MM.1S (cell line): ENCODE data around the gene SPTLC3.

Experiments
- DNase-seq: peaks from one replicate; pipeline ENCODE4 v3.0.0-alpha.2; 2015
- H2AFZ ChIP-seq: fragments of 300-600 bp; sonication (generic); 2 replicates; pipeline ENCODE4 v1.6.0; 2016; ENCODE audit warnings: antibody characterized with exemption, low read length
- H3F3A ChIP-seq: fragments of 300-600 bp; sonication (generic); 2 replicates; pipeline ENCODE4 v1.6.1; 2016; ENCODE audit warnings: mild to moderate bottlenecking, antibody characterized with exemption, low read length, moderate library complexity, mixed read lengths; ENCODE audit not compliant: insufficient read depth
- H3K27ac ChIP-seq: fragments of 300-600 bp; sonication (generic); 2 replicates; pipeline ENCODE4 v1.5.1; 2016; ENCODE audit warnings: mild to moderate bottlenecking, low read length
- H3K27me3 ChIP-seq: fragments of 300-600 bp; sonication (generic); replicated peaks from 2 replicates; pipeline ENCODE4 v1.6.0; 2016; ENCODE audit warnings: low read length; ENCODE audit not compliant: insufficient read depth
- H3K36me3 ChIP-seq: fragments of 300-600 bp; sonication (generic); replicated peaks from 2 replicates; pipeline ENCODE4 v1.6.1; 2016; ENCODE audit warnings: mild to moderate bottlenecking, low read length, mixed read lengths; ENCODE audit not compliant: insufficient read depth
- H3K4me1 ChIP-seq: fragments of 300-600 bp; sonication (generic); 2 replicates; pipeline ENCODE4 v1.6.1; 2016; ENCODE audit warnings: low read length, mixed read lengths
- H3K4me2 ChIP-seq: fragments of 300-600 bp; sonication (generic); 2 replicates; pipeline ENCODE4 v1.6.0; 2016; ENCODE audit warnings: low read depth, low read length
- H3K4me3 ChIP-seq: fragments of 300-600 bp; sonication (generic); 2 replicates; pipeline ENCODE4 v1.5.1; 2016; ENCODE audit warnings: low read length, mixed read lengths
- H3K79me2 ChIP-seq: fragments of 300-600 bp; sonication (generic); 2 replicates; pipeline ENCODE4 v1.6.1; 2016; ENCODE audit warnings: mixed run types, low read length, mixed read lengths
- H3K9ac ChIP-seq: fragments of 300-600 bp; sonication (generic); 2 replicates; pipeline ENCODE4 v1.6.1; 2016; ENCODE audit warnings: low read length, mixed read lengths
- H3K9me2 ChIP-seq: fragments of 300-600 bp; sonication (generic); replicated peaks from 2 replicates; pipeline ENCODE4 v1.6.1; 2016; ENCODE audit warnings: mild to moderate bottlenecking, low read length, mixed read lengths; ENCODE audit not compliant: insufficient read depth
- H3K9me3 ChIP-seq: fragments of 300-600 bp; sonication (generic); replicated peaks from 2 replicates; pipeline ENCODE4 v1.6.1; 2016; ENCODE audit warnings: mild to moderate bottlenecking, low read length, mixed read lengths; ENCODE audit not compliant: insufficient read depth
- H4K20me1 ChIP-seq: fragments of 300-600 bp; sonication (generic); 2 replicates; pipeline ENCODE4 v1.6.1; 2016; ENCODE audit warnings: mild to moderate bottlenecking, low read length, moderate library complexity, mixed read lengths; ENCODE audit not compliant: insufficient read depth
- EZH2 ChIP-seq: fragments of 300-600 bp; sonication (generic); optimal IDR thresholded peaks from 2 replicates; pipeline ENCODE3; 2017; ENCODE audit warnings: low read depth, mild to moderate bottlenecking, antibody characterized with exemption, low read length, mixed read lengths
- EZH2phosphoT487 ChIP-seq: fragments of 300-600 bp; sonication (generic); IDR thresholded peaks from 2 replicates; pipeline ENCODE4 v1.6.1; 2018; ENCODE audit warnings: antibody characterized with exemption, low read length
- TF ChIP-seq, protein P1 (sequence below): fragments of 300-600 bp; sonication (generic); IDR thresholded peaks from 2 replicates; pipeline ENCODE4 v1.5.1; 2016; ENCODE audit warnings: antibody characterized with exemption, low read length, mixed read lengths

SPTLC3 gene

DNA sequence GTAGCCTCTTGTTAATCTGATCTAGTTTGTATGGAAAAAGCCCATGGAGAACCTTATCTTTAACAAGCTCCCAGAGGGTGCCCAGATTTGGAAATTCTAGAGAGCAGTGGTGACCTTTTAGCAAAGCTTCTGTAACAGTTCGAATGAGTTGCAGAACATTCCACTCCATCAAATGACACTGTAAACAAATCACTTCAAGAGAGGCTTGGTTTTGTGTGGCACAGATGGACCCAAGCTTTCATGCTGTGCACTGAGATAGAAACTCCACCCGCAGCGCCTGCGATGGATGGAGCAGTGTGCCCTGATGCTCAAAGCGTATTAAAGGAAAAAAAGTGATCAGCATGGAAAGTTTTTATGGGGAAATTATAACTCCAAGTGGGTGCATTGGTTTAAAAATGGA is 157.2 kb downstream of the SPTLC3 start:
- TF ChIP-seq EZH2 = no peak
- Histone ChIP-seq H3K79me2 (no peaks in the 10 kb centered on the region), H3K4me2 (no peak overlapping the region), H3K9me3 (no peaks in the 10 kb centered on the region), H3K9me2 (no peaks in the 10 kb centered on the region), H3K4me1 (no peaks in the 10 kb centered on the region), H3F3A (no peaks in the 10 kb centered on the region), H3K4me3 (no peak overlapping the region), H3K27me3 (no peaks in the 10 kb centered on the region), H3K36me3 (no peaks in the 10 kb centered on the region), H4K20me1 (no peaks in the 10 kb centered on the region), H2AFZ (no peak overlapping the region), H3K9ac (no peak overlapping the region), H3K27ac (no peak overlapping the region)
- no peak for DNase-seq

DNA sequence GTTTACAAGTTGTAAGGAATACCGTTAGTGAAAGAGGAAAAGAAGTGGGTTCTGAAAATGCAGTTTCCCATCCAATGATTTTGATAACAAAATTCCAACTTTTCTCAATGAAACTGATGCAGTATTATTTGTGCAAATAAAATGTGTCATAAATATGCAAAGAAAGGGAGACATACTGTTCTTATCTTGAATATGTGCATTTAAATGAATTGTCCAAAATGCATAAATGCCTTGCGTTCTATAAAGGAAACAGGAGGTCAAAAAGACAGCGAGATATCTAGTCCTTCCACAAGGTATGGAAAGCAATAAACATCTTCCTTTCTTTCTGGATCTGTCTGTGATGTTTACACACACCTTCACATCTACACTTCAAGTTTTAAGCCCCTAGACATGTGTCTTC is 157.7 kb downstream of the SPTLC3 start:
- Histone ChIP-seq H3F3A (no peaks in the 10 kb centered on the region), H3K4me2 (no peak overlapping the region), H3K9me3 (no peaks in the 10 kb centered on the region), H3K9ac (no peak overlapping the region), H3K27me3 (no peaks in the 10 kb centered on the region), H3K4me3 (no peak overlapping the region), H3K4me1 (no peaks in the 10 kb centered on the region), H3K27ac (no peak overlapping the region), H3K9me2 (no peaks in the 10 kb centered on the region), H3K79me2 (no peaks in the 10 kb centered on the region), H3K36me3 (no peaks in the 10 kb centered on the region), H4K20me1 (no peaks in the 10 kb centered on the region), H2AFZ (no peak overlapping the region)
- TF ChIP-seq, protein P1, sequence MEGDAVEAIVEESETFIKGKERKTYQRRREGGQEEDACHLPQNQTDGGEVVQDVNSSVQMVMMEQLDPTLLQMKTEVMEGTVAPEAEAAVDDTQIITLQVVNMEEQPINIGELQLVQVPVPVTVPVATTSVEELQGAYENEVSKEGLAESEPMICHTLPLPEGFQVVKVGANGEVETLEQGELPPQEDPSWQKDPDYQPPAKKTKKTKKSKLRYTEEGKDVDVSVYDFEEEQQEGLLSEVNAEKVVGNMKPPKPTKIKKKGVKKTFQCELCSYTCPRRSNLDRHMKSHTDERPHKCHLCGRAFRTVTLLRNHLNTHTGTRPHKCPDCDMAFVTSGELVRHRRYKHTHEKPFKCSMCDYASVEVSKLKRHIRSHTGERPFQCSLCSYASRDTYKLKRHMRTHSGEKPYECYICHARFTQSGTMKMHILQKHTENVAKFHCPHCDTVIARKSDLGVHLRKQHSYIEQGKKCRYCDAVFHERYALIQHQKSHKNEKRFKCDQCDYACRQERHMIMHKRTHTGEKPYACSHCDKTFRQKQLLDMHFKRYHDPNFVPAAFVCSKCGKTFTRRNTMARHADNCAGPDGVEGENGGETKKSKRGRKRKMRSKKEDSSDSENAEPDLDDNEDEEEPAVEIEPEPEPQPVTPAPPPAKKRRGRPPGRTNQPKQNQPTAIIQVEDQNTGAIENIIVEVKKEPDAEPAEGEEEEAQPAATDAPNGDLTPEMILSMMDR = no peak
- TF ChIP-seq EZH2 (no peak), EZH2phosphoT487 (no peak)
- no peak for DNase-seq

DNA sequence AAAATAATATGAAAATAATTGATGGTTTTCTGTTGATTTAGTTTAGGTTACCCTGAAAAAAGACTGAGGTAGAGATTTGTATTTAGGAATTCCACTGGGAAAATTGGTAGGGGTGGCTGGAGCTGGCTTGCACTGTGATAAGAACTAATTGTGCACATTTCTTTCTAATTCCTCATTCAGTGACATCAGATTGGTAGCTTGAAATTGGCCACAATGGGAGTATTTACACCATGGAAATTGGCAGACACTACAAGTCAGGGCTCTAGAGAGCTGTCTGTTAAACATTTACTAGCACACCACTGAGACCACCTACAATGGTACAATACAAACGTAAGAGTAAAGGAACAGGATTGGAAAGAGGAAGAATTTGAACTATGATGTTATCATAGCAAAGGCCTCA is 160.3 kb downstream of the SPTLC3 start:
- no peaks in the 10 kb centered on the region for H3K9me3 ChIP-seq
- H3K4me3 ChIP-seq = no peak overlapping the region
- no peaks in the 10 kb centered on the region for H4K20me1 ChIP-seq
- H3K79me2 ChIP-seq = no peaks in the 10 kb centered on the region
- H3K4me2 ChIP-seq = no peak overlapping the region
- no peak for DNase-seq
- H3K27me3 ChIP-seq = no peaks in the 10 kb centered on the region
- no peaks in the 10 kb centered on the region for H3K36me3 ChIP-seq
- H3F3A ChIP-seq = no peaks in the 10 kb centered on the region
- TF ChIP-seq EZH2phosphoT487 = no peak
- no peak for TF ChIP-seq EZH2
- TF ChIP-seq, protein P1 = no peak
- no peaks in the 10 kb centered on the region for H3K4me1 ChIP-seq
- no peak overlapping the region for H2AFZ ChIP-seq
- no peaks in the 10 kb centered on the region for H3K9me2 ChIP-seq
- no peak overlapping the region for H3K9ac ChIP-seq
- no peak overlapping the region for H3K27ac ChIP-seq

DNA sequence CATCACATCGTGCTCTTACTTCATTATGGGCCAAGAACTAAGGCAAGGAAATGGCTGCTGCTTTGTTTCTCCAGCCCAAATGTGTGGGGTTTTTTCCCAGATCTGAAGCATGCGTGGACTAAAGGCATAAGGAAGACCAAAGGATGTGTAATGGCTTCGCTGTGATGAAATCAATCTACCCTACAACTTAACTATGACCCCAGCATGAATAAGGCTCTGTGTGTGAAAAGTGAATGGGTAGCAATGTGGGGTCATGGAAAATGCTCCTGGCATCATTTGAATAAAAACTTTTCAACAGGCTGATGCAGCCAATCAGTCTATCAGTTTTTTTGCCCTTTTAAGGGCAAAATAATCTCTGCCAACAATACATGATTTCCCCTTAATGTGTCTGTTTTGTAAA is 162.0 kb downstream of the SPTLC3 start:
- no peaks in the 10 kb centered on the region for H3K36me3 ChIP-seq
- H4K20me1 ChIP-seq = no peaks in the 10 kb centered on the region
- no peak overlapping the region for H3K27ac ChIP-seq
- H3K79me2 ChIP-seq = no peaks in the 10 kb centered on the region
- H3K4me1 ChIP-seq = no peaks in the 10 kb centered on the region
- no peak overlapping the region for H2AFZ ChIP-seq
- no peaks in the 10 kb centered on the region for H3F3A ChIP-seq
- H3K9me3 ChIP-seq = no peaks in the 10 kb centered on the region
- no peak overlapping the region for H3K9ac ChIP-seq
- H3K4me3 ChIP-seq = no peak overlapping the region
- no peaks in the 10 kb centered on the region for H3K9me2 ChIP-seq
- no peak for TF ChIP-seq EZH2phosphoT487
- TF ChIP-seq, protein P1 = no peak
- TF ChIP-seq EZH2 = no peak
- DNase-seq = no peak
- no peak overlapping the region for H3K4me2 ChIP-seq
- H3K27me3 ChIP-seq = no peaks in the 10 kb centered on the region
